Esophagus squamous epithelium (tissue), 5 donors: ENCODE measurements around the gene GSTO2. TPM values are rescaled to one million over a fixed set of nuclear protein-coding genes. Genes with fewer than 3 reads are reported as not detected.

Experiments used
- DNase-seq: peaks from one replicate; lab custom pipeline; 2025; lab: John Stamatoyannopoulos, UW
- H3K27ac ChIP-seq, 4 donors: fragments of 200-600 bp; sonication (generic); one replicate each; pipeline ENCODE4 v1.5.1; 2016 to 2019; ENCODE audit warnings: mild to moderate bottlenecking in 1 of 4
- H3K27me3 ChIP-seq, 4 donors: fragments of 200-600 bp; sonication (generic); 1 replicate in 3 of 4; 2 replicates in 1 of 4; pipeline versions ENCODE4 v1.5.1 to v1.6.0; 2017 to 2021; ENCODE audit warnings: antibody characterized with exemption in 1 of 4
- H3K36me3 ChIP-seq, 3 donors: fragments of 200-600 bp; sonication (generic); one replicate each; pipeline ENCODE4 v1.5.1; 2016 to 2019
- H3K4me1 ChIP-seq, 3 donors: fragments of 200-600 bp; sonication (generic); one replicate each; pipeline ENCODE4 v1.5.1; 2017 to 2019
- H3K4me3 ChIP-seq, 4 donors: fragments of 200-600 bp; sonication (generic); 1 replicate in 3 of 4; 2 replicates in 1 of 4; pipeline ENCODE4 v1.5.1; 2016 to 2019; ENCODE audit warnings: mild to moderate bottlenecking in 2 of 4, moderate library complexity in 1 of 4
- H3K9me3 ChIP-seq, 3 donors: fragments of 200-600 bp; sonication (generic); one replicate each; pipeline ENCODE4 v1.5.1; 2016 to 2019
- POLR2A ChIP-seq, 4 donors: fragments of 450-650 bp; IDR thresholded peaks; one replicate each; pipeline ENCODE4 v1.6.1; 2017; ENCODE audit warnings: antibody characterized with exemption in 4 of 4, mild to moderate bottlenecking in 4 of 4, moderate library complexity in 3 of 4
- WGBS, 2 donors: methylation state at CpG; one replicate each; pipeline ENCODE4 v1.1.5; 2018; 5-methylcytosine and 5-hydroxymethylcytosine counted together
- intact Hi-C: fragments of 100-400 bp; cut with DNase I; formaldehyde crosslinking; loops from one replicate; pipeline ENCODE4 v1.15.0; 2022
- total RNA-seq, 4 donors: library from RNA; depleted of rRNA; stranded (reverse); fragments of >200 nt; gene quantifications; one replicate each; pipeline ENCODE4 v1.1.0, GENCODE V29; 2016
- TF ChIP-seq, protein P1 (sequence below), 6 experiments: fragments of 450-650 bp in 4 of 6; fragments of 200-600 bp in 2 of 6; sonication (generic) in 2 of 6; IDR thresholded peaks; one replicate each; pipeline ENCODE4 v1.5.1; 2016 to 2019; ENCODE audit warnings: antibody characterized with exemption in 6 of 6, mild to moderate bottlenecking in 4 of 6, moderate library complexity in 4 of 6
- donor health status: DM: yes; HTN: yes; CAD: no.

The GSTO2 gene
- total RNA-seq, 4 donors from 2014 or later = 6.1 to 20.6 (median 13.8) TPM

DNA sequence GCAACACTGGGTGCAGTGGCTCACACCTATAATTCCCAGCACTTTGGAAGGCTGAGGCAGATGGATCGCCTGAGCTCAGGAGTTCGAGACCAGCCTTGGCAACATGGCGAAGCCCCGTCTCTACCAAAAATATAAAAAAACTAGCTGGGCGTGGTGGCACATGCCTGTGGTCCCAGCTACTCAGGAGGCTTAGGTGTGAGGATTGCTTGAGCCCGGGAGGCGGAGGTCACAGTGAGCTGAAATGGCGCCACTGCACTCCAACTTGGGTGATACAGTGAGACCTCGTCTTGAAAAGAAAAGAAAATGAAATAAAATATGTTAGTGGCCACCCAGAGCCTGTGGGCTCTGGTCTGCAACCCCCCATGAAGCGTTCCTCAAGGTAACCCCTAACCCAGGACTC, 55.9 kb downstream of the GSTO2 start:
- intact Hi-C loops = no loop called here
- H3K4me3 ChIP-seq = no peak overlapping the region
- H3K9me3 ChIP-seq = no peaks in the 10 kb centered on the region
- H3K27ac ChIP-seq = peak overlapping the region; percentile 84 to 99 (median 96)
- WGBS, 2 donors = 92 to 94% methylated on average over 8 to 10 of the region's 10 CpGs
- H3K4me1 ChIP-seq = peaks cover 97 to 100% (median 98%) of the 10 kb centered on the region in 3 donors
- no peaks in the 10 kb centered on the region for H3K27me3 ChIP-seq
- peaks cover 0 to 25% (median 0%) of the 10 kb centered on the region in 3 donors for H3K36me3 ChIP-seq
- no peak for TF ChIP-seq POLR2A (IDR thresholded peaks at IDR 0.05)
- TF ChIP-seq, protein P1, sequence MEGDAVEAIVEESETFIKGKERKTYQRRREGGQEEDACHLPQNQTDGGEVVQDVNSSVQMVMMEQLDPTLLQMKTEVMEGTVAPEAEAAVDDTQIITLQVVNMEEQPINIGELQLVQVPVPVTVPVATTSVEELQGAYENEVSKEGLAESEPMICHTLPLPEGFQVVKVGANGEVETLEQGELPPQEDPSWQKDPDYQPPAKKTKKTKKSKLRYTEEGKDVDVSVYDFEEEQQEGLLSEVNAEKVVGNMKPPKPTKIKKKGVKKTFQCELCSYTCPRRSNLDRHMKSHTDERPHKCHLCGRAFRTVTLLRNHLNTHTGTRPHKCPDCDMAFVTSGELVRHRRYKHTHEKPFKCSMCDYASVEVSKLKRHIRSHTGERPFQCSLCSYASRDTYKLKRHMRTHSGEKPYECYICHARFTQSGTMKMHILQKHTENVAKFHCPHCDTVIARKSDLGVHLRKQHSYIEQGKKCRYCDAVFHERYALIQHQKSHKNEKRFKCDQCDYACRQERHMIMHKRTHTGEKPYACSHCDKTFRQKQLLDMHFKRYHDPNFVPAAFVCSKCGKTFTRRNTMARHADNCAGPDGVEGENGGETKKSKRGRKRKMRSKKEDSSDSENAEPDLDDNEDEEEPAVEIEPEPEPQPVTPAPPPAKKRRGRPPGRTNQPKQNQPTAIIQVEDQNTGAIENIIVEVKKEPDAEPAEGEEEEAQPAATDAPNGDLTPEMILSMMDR (IDR thresholded peaks at IDR 0.05) = no peak
- DNase-seq = no peak

GRCh38 chr10:104325436-104326435, 56.8 kb downstream of the GSTO2 start:
- Histone ChIP-seq H3K4me1 (peaks cover 97 to 100% (median 98%) of the 10 kb centered on the region in 3 donors), H3K4me3 (peak overlapping the region in 1 of 4 donors; percentile 17), H3K36me3 (peaks cover 0 to 25% (median 0%) of the 10 kb centered on the region in 3 donors), H3K27ac (peak overlapping the region; percentile 84 to 99 (median 96)), H3K27me3 (no peaks in the 10 kb centered on the region), H3K9me3 (no peaks in the 10 kb centered on the region)
- 61 to 75% methylated on average over 12 to 17 of the region's 28 CpGs for WGBS, 2 donors
- TF ChIP-seq POLR2A (IDR thresholded peaks at IDR 0.05) = no peak
- TF ChIP-seq, protein P1 (IDR thresholded peaks at IDR 0.05) = no peak
- intact Hi-C loops = no loop called here
- DNase-seq = no peak

DNA sequence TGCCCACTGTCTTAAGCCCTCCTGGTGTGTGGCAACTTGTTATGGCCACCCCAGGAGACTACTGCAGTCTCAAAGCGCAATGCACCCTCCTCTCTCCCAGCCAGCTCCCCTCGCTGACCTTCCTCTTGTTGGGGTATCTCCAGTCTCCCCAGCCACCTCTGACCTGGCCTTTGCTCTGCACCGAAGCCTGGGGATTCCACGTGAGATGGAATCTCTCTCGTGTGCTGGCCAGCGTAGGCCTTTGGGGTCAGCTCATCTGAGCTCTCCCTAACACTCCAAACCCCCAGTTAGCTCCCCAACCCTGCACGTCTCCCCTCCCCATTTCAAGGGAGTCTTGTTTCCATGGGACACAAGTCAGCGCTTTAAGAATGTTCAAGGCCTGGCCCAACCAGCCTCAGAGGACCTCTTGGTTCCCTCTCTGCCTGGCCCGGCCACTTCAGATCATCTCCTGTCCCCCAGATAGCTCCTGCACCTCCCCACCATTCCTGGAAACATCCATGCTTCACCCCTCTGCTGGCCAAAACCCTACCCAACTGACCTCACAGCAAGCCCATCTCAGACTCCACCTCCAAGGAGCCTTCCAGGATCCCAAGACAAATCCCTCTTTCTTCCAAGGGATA, 58.1 kb downstream of the GSTO2 start:
- WGBS, 2 donors = 92 to 99% methylated on average over 7 of the region's 9 CpGs
- Histone ChIP-seq H3K4me1 (peaks cover 95 to 100% (median 98%) of the 10 kb centered on the region in 3 donors), H3K27me3 (no peaks in the 10 kb centered on the region), H3K27ac (peak overlapping the region; percentile 84 to 99 (median 96)), H3K4me3 (peak overlapping the region in 2 of 4 donors; percentile 32 to 53), H3K9me3 (no peaks in the 10 kb centered on the region), H3K36me3 (peaks cover 0 to 25% (median 0%) of the 10 kb centered on the region in 3 donors)
- DNase-seq = no peak
- no peak for TF ChIP-seq POLR2A (IDR thresholded peaks at IDR 0.05)
- TF ChIP-seq, protein P1 (IDR thresholded peaks at IDR 0.05) = no peak
- intact Hi-C loops = no loop called here

GRCh38 chr10:104327745-104328645, 59.0 kb downstream of the GSTO2 start:
- Histone ChIP-seq H3K27ac (peak overlapping the region; percentile 84 to 99 (median 96)), H3K4me3 (peak overlapping the region in 3 of 4 donors; percentile 28 to 53 (median 32)), H3K9me3 (no peaks in the 10 kb centered on the region), H3K4me1 (peaks cover 95 to 100% (median 98%) of the 10 kb centered on the region in 3 donors), H3K27me3 (no peaks in the 10 kb centered on the region), H3K36me3 (peaks cover 0 to 26% (median 0%) of the 10 kb centered on the region in 3 donors)
- TF ChIP-seq, protein P1 (IDR thresholded peaks at IDR 0.05) = peak in 1 of 6 experiments; percentile 27
- TF ChIP-seq POLR2A (IDR thresholded peaks at IDR 0.05) = peak in 2 of 4 donors; percentile 10 to 24
- intact Hi-C loops = no loop called here
- 26 to 36% methylated on average over 11 to 20 of the region's 20 CpGs for WGBS, 2 donors
- no peak for DNase-seq
